HCEC 1CT (cell line): ENCODE data around the gene ZGLP1.
"Not testable (repeated sequence)": the region's sequence is repeated elsewhere in the genome, so short reads cannot be mapped to it uniquely, and the experiment has no call there.

Source experiments
- DNase-seq: peaks from one replicate; pipeline ENCODE4 v3.0.0-alpha.2; 2017

The ZGLP1 gene

DNA sequence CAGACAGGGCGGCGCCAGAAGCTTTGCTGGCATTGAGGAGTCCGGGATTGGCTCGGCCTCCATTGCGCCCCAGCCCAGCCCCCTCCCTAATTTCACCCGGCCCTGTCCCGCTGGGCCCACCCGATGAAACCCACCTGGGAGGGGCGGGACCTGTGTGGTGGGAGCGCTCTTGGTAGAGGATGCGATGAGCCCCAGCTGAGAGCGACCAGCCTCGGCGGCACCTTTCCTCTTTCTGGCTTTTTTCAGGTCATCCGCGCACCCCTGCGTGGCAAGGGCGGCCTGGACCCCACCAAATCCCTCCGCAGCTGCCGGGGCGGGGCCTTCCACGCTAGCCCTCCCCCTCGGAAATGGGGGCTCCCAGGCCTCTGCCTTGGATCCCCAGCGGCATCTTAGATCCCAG, at the start of gene ZGLP1:
Gene ZGLP1 (minus strand): TSS at position 393 of the 400 bp plus-strand sequence.
- no peak for DNase-seq

GRCh38 chr19:10356431-10356830, 46.8 kb upstream of the ZGLP1 start:
- DNase-seq = no peak

DNA sequence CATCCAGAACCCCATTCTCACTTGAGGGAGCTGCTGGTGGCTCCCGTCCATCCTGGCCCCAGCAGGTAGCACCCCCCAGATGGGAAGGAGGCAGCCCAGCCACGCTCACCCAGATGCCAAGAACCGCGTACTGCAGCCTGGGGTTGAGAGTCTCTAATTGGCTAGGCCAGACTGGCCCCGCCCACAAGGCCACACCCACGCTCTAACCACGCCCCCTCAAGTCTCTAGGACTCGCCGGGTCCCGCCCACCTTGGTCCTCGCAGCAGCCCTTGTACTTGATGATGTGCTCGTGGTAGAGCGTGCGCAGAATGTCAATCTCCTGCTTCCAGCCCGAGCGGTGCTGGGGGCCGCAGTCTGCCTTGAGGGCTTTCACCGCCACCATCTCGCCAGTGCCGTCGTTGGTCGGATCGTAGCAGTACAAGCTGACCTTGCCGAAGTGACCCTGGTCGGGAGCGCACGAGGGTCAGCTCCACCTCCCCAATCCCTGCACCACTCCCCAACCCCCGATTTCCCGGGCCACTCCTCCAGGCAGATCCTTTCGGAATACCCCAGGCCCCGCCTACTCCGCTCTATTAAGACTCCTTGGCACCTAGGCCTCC, 44.3 kb upstream of the ZGLP1 start:
- no peak for DNase-seq

DNA sequence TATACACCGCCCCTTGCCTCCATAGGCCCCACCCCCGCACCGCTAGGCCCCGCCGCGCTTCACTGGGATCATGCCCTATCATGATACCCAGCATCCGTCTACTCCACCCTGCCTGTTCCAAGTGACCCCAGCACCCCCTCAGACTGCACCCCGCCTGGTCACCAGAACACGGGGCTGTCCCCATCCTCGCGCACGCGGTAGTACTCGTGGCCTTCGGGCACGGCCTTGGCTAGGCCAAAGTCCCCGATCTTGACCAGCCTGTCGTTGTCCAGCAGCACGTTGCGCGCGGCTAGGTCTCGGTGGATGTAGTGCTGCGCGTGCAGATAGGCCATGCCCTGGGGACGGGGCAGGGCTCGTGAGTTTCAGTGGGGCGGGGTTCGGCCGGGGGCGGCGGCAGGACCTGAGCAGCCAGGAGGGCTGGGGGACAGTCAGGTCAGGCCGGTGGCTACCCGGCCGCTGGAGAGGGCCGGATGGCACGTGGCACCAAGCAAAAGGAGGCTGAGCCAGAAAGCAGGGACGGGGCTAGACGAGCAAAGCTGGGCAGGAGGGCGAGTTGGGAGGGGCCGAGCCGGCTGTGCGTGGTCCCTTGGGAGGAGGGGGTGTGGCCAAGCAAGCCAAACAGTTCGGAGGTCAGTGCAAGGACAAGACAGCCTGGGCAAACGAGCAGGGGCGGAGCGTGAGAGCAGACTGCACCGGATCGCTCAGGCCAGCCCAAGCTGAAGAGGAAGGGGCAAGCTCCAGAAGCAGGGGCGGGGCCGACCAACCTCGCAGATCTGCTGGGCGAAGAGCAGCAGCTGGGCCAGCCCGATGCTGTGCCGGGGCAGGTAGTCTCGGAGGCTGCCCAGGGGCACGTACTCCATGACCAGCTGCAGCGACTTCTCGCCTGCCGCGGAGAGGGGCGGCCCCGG, 43.4 kb upstream of the ZGLP1 start:
- no peak for DNase-seq

DNA sequence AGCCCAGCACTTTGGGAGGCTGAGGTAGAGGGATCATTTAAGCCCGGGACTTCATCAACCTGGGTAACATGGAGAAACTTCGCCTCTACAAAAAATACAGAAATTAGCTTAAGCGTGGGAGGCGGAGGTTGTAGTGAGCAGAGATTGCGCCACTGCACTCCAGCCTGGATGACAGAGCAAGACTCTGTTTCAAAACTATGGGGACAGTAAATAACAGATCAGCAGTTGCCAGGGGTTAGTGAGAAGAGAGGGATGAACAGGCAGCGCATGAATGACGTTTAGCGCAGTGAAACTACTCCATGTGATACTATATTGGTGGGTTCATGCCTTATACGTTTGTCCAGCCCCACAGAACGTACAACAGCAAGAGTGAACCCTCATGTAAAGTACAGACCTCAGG, 36.9 kb upstream of the ZGLP1 start:
- DNase-seq = no peak

- DNase-seq = no peak
Observed at GRCh38 chr19:10344780-10345179, 35.2 kb upstream of the ZGLP1 start.

DNA sequence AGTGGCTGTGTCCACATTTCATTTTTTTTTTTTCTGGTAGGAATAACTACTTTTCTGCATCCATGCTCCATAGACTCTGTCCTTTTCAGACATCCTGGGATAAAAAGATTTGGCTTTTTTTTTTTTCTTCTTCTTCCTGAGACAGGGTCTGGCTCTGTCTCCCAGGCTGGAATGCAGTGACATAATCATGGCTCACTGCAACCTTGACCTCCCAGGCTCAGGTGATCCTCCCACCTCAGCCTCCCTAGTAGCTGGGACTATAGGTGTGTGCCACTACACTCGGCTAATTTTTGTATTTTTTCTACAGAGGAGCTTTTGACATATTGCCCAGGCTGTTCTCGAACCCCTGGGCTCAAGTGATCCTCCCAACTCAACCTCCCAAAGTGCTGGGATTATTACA, 33.9 kb upstream of the ZGLP1 start:
- DNase-seq = no peak

DNA sequence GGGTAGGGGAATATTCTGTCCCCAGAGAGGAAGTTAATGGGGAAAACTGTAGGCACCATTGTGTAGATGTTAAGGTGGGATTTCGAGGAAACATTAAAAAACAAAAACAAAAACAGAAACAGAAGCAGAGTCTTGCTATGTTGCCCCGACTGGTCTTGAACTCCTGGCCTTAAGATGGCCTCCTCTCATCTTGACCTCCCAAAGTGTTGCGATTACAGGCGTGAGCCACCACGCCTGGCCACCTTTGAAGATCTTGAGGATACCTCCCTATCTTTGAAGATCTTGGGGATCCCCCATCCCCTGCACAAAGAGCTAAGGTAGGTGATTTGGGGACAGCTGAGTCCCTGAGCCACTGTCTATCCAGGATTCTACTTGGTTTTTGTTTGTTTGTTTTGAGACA, 30.4 kb upstream of the ZGLP1 start:
- DNase-seq = no peak

- DNase-seq = no peak
Observed at GRCh38 chr19:10339380-10339960, 29.9 kb upstream of the ZGLP1 start, which contains the start of gene ICAM3. Gene ICAM3 (minus strand): TSS chr19:10339624. CDS start chr19:10339614, 10 bp downstream.

DNA sequence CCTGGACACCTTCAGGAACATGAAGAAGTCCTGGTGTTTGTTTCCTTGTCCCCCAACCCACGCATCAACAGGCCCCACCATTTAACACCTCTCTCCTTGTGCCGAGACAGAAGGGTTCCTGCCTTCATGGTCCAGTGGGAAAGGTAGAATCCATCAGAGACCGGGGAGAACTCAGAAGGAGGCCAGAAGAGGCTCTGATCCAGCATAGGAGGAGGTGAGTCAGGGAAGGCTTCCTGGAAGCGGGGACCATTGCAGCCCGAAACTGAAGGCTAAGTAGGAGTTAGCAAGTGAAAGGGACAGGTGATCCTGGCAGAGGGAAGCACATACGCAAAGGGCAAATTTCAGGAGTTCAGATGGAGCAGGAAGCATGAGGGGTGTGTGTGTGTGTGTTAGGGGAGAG, 29.3 kb upstream of the ZGLP1 start:
- DNase-seq = no peak

- DNase-seq = not testable (repeated sequence)
Observed at GRCh38 chr19:10336725-10337124, 27.1 kb upstream of the ZGLP1 start.

DNA sequence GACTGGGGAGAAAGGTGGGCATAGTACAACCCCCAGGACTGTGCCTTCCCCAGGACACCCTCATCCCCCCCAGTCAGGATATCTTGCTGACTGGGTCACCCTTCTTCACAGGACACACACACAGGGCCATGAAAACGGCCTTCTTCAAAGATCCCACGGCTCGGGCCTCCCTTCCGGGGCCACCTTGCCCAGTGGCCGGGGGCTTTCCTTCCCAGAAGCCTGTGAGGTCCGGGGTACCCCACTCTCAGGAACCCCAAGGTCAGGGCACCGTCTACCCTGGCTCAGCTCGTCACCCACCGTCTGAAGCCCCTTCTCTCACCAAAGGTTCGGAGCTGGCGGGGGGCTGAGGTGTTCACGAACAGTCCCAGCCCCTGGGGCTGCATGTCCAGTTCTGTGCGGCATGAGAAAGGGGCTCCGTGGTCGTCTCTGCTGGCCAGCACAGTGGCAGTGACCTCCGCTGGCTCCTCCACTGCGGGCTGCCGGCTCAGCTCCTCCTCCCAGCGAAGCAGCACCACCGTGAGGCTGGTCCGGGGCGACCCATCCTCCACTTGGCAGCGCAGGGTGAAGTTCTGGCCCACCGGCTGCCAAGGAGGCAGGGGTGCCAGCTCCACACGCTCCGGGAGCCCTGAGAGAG, 25.9 kb upstream of the ZGLP1 start:
- no peak for DNase-seq

DNA sequence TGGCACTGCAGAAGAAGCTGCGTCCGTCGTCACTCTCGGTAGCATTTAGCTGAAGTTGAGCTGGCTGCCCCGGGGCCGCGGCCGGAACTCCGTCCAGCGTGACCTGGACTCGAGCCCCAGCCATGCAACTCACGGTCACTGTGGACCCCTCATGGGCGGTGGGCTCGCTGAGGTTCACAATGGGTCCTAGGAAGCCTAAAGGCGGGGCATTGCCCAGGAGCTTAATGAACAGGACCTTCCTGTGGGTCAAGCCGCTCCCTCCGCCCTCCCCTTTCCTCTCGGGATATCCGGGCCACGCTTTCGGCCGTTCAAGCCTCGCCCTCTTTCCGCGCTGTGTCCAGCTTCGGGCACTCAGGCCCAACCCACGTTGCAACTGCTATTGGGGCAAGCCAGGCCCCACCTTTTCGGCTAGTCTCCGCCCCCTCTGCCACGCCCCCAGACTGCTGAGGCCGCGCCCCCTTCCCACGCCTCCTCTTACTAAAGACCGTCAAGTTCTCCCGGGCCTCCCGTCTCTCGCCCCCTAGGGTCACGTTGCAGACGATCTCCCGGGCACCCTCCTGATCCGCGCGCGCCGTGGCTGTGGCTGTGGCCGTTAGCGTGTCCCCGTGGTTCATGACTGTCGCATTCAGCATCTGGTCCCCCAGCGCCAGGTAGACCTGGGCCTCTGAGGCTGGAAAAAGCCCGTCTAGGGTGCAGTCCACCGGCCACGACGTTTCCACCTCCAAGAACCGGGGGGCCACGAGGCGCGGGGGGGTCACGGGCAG, 25.2 kb upstream of the ZGLP1 start:
- DNase-seq = peak; percentile 96

- DNase-seq = no peak
Observed at GRCh38 chr19:10333758-10334587, 24.4 kb upstream of the ZGLP1 start.

DNA sequence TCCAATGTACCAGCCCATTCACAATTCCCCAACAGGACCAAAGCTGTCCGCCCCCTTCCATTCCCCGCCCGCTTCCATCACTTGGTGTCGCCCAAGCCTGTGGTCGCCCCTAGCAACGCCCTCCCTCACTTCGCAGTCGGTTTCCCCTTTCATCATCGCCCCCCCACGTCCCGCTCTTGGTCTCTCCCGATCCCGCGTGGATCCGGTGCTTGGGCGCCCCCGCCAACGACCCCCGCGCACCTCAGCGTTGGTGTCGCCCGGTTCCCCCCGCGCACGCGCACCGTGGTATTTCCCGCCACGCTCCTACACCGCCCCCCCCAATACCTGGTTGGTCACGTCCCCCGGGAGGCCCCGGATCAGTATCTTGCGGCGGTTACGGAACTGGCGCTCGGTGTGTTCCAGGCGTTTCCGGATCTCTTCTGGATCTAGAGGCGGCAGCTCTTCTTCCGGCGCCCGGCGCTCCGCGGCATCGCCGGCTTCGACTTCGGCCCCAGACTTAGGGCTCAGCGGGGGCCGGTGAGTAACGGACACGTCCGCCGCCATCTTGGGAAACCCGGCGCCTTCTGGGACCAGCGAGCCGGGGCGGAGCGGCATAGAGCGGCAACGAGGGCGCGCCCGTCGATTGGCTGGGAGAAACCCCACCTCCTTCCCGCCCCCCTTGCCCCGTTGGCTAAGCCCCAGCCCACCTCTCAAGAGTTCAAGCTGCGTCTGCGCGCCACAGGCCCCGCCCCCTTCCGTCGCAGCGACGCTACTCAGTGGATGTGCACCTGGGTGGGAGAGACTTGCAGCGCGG, 23.5 kb upstream of the ZGLP1 start, which contains the start of gene RAVER1:
Gene RAVER1 (minus strand): TSS at position 565 of the 793 bp plus-strand sequence. CDS start 22 bp downstream, at position 543.
- DNase-seq = peak; percentile 97

DNA sequence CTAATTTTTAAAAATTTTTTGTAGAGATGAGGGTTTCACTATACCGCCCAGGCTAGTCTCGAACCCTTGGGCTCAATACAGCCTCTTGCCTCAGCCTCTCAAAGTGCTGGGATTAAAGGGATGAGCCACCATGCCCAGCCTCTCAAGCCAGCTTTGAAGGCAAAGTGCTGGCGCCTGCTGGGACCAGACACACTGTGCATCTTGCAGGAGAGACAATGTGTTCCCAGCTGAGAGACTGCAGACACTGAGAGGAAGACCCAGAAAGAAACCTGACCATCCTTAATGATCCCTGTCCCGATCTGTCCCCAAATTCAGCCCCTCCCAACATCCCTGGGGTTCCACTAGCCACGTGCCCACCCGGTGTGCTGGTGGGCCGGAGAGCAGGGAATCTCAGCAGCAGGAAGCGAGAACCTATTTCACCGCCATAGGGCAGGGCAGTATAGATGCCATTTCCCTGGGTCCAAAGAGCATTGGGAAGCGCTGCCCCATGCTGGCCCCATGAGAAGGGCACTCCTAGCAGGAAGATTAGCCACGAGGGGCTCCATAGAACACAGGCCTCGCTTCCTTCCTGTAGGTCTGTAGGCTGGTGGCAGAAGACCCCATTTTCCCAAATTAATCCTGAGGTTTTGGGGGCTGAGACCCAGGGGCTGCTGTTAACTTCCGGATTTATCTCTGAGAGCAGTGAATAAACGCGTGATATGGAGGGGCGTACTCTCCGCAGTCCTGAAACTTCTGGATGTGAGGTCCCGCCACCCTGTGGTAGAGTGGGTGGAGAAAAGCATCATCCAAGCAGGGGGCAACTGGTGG, 22.7 kb upstream of the ZGLP1 start:
- no peak for DNase-seq

- no peak for DNase-seq
Observed at GRCh38 chr19:10329555-10329954, 19.9 kb upstream of the ZGLP1 start.

GRCh38 chr19:10328558-10329429, 19.2 kb upstream of the ZGLP1 start:
- no peak for DNase-seq

GRCh38 chr19:10327793-10328192, 18.2 kb upstream of the ZGLP1 start:
- no peak for DNase-seq
